Ectodermal cell (in vitro differentiated cells): ENCODE measurements around the gene PON3.

ENCODE experiments used
- H3K27ac ChIP-seq: 2 replicates; pipeline ENCODE4 v1.7.0; 2013; ENCODE audit warnings: mild to moderate bottlenecking, low read depth, low read length; ENCODE audit not compliant: insufficient read depth, poor library complexity, severe bottlenecking
- H3K27me3 ChIP-seq: 2 replicates; pipeline ENCODE4 v1.7.0; 2013; ENCODE audit warnings: mild to moderate bottlenecking, low read length; ENCODE audit not compliant: insufficient read depth, control insufficient read depth, poor library complexity, severe bottlenecking
- H3K36me3 ChIP-seq: one replicate; pipeline ENCODE4 v1.7.0; 2013; ENCODE audit warnings: low read length; ENCODE audit not compliant: control insufficient read depth, insufficient read depth
- H3K4me1 ChIP-seq: one replicate; pipeline ENCODE4 v1.7.0; 2013; ENCODE audit warnings: low read length; ENCODE audit not compliant: control insufficient read depth, insufficient read depth
- H3K4me3 ChIP-seq: 2 replicates; pipeline ENCODE4 v1.7.0; 2013; ENCODE audit warnings: low read depth, low read length, control low read depth; ENCODE audit not compliant: insufficient read depth
- H3K9me3 ChIP-seq: 2 replicates; pipeline ENCODE4 v1.7.0; 2013; ENCODE audit warnings: mild to moderate bottlenecking, low read length, moderate library complexity; ENCODE audit not compliant: control insufficient read depth
- WGBS, 2 experiments: methylation state at CpG; one replicate each; pipeline ENCODE4 v1.1.7; 2013; ENCODE audit warnings: missing lambda C conversion rate in 2 of 2; 5-methylcytosine and 5-hydroxymethylcytosine counted together

PON3 gene

GRCh38 chr7:95432606-95433005 lies 36.4 kb upstream of the PON3 start:
- 92 to 95% methylated on average over 2 of the region's 2 CpGs for WGBS, 2 experiments
- Histone ChIP-seq H3K27ac (no peak overlapping the region), H3K9me3 (no peaks in the 10 kb centered on the region), H3K4me3 (no peak overlapping the region), H3K27me3 (no peaks in the 10 kb centered on the region), H3K36me3 (no peaks in the 10 kb centered on the region), H3K4me1 (peaks cover 13% of the 10 kb centered on the region)

DNA sequence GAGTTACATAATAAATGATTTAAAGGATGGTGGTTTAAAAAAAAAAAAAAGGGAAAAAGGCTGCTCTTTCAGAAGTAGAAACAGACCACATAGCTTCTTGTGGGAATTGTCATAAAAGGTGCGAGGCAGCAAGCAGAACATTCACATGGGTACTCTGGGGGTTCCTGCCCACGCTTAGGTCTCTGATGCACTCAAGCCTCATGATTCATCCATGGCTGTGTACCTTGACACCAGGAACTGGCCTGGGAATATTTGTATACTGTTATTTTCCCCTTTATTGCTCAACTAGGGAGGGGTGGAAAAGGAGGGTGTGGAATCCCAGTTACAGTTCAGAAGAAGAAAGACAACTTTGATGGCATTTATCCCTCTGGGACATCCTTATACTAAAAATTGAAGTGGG lies 34.7 kb upstream of the PON3 start:
- no peak overlapping the region for H3K4me3 ChIP-seq
- peaks cover 21% of the 10 kb centered on the region for H3K4me1 ChIP-seq
- no peaks in the 10 kb centered on the region for H3K27me3 ChIP-seq
- WGBS, 2 experiments, result 91 to 95% methylated on average over 2 of the region's 2 CpGs
- H3K9me3 ChIP-seq, result no peaks in the 10 kb centered on the region
- H3K36me3 ChIP-seq, result no peaks in the 10 kb centered on the region
- H3K27ac ChIP-seq, result no peak overlapping the region

- Histone ChIP-seq H3K27ac (no peak overlapping the region), H3K9me3 (no peaks in the 10 kb centered on the region), H3K4me1 (peaks cover 15% of the 10 kb centered on the region), H3K36me3 (no peaks in the 10 kb centered on the region), H3K27me3 (no peaks in the 10 kb centered on the region), H3K4me3 (no peak overlapping the region)
- 84 to 96% methylated on average over 1 to 3 of the region's 5 CpGs for WGBS, 2 experiments
These were observed 33.2 kb upstream of the PON3 start for GRCh38 chr7:95429241-95429990.

DNA sequence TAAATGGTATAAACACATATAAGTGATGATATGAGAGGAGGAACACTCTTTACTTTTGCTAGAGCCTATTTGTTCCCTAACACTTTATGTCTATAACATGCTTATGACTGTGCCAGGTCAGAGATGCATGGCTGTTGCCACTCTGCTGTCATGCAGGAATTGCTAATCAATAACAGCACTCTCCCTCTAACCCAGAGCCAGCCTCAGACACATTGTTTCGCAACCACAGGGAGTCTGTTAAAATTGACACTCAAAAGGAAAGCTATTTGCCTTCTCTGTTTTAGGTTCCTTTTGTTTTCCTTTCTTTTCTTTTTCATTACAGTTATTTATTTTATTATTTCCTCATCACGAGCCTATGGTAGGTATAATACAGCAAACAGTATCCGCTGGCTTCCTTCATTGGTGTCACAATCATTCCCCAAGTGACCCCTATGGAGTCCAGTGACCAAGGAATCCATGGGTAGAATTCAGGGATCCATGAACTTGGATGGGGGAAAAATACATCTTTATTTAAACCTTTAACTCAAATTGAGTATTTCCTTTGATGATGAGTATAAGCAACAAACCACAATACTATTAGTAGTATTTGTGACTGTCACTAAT lies 31.8 kb upstream of the PON3 start:
- H3K27ac ChIP-seq, result no peak overlapping the region
- no peak overlapping the region for H3K4me3 ChIP-seq
- peaks cover 3% of the 10 kb centered on the region for H3K36me3 ChIP-seq
- no peaks in the 10 kb centered on the region for H3K9me3 ChIP-seq
- 53 to 56% methylated on average over 2 to 3 of the region's 3 CpGs for WGBS, 2 experiments
- no peaks in the 10 kb centered on the region for H3K27me3 ChIP-seq
- H3K4me1 ChIP-seq, result peaks cover 12% of the 10 kb centered on the region

- Histone ChIP-seq H3K27ac (no peak overlapping the region), H3K36me3 (peaks cover 3% of the 10 kb centered on the region), H3K9me3 (no peaks in the 10 kb centered on the region), H3K4me1 (peaks cover 12% of the 10 kb centered on the region), H3K4me3 (no peak overlapping the region), H3K27me3 (no peaks in the 10 kb centered on the region)
- WGBS, 2 experiments, result 47 to 52% methylated on average over 7 of the region's 7 CpGs
These were observed 31.0 kb upstream of the PON3 start for GRCh38 chr7:95427166-95427565.

DNA sequence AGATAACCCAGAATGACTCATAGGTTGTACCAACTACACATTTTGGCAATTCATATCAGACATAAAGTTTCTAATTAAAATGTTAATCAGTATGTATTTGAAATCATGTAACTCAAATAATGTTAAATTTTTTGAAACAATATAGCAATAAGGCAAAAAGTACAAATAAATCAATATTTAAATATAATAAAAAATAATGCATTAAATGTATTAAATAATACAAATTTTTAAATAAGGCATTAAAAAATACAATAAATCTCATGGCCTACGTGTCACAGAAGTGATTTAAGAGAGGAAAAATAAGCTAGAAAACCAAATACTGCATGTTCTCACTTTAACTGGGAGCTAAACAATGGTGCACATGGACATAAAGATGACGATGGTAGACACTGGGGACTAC lies 29.5 kb upstream of the PON3 start:
- H3K9me3 ChIP-seq, result no peaks in the 10 kb centered on the region

DNA sequence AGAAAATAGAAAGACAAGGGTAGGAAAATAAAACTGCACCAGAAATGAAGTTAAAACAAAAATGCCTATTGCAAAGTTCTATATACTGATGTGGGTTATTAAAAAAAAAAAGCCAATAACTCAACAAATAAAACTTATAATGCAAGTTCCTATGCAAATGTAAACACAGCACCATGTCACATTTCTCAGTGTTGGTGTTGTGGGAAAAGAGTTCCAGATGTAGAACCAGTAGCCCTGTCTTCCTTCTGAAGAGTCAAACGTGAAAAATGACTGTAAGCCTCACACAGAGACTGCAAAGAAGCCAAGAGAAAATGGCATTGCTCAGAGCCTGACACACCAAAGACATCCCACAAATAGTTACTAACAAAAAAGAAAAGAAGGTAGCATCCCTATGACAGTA lies 28.5 kb upstream of the PON3 start:
- Histone ChIP-seq H3K4me3 (no peak overlapping the region), H3K36me3 (peaks cover 3% of the 10 kb centered on the region), H3K27me3 (no peaks in the 10 kb centered on the region), H3K27ac (no peak overlapping the region), H3K4me1 (peaks cover 21% of the 10 kb centered on the region), H3K9me3 (no peaks in the 10 kb centered on the region)
- 58 to 67% methylated on average over 1 of the region's 1 CpG for WGBS, 2 experiments

More for the DNA sequence above, 29.5 kb upstream of the PON3 start:
- H3K27me3 ChIP-seq, result no peaks in the 10 kb centered on the region
- H3K4me1 ChIP-seq, result peaks cover 21% of the 10 kb centered on the region
- peaks cover 3% of the 10 kb centered on the region for H3K36me3 ChIP-seq
- no peak overlapping the region for H3K4me3 ChIP-seq
- no peak overlapping the region for H3K27ac ChIP-seq
- WGBS, 2 experiments, result 93 to 100% methylated on average over 2 of the region's 2 CpGs

- peaks cover 3% of the 10 kb centered on the region for H3K36me3 ChIP-seq
- H3K4me1 ChIP-seq, result peaks cover 10% of the 10 kb centered on the region
- H3K9me3 ChIP-seq, result no peaks in the 10 kb centered on the region
- no peak overlapping the region for H3K4me3 ChIP-seq
- H3K27me3 ChIP-seq, result no peaks in the 10 kb centered on the region
- H3K27ac ChIP-seq, result no peak overlapping the region
These were observed 25.8 kb upstream of the PON3 start for GRCh38 chr7:95421847-95422444.

- no peaks in the 10 kb centered on the region for H3K9me3 ChIP-seq
- WGBS, 2 experiments, result 91 to 93% methylated on average over 2 of the region's 2 CpGs
- peaks cover 3% of the 10 kb centered on the region for H3K36me3 ChIP-seq
- no peaks in the 10 kb centered on the region for H3K27me3 ChIP-seq
- H3K27ac ChIP-seq, result peak overlapping the region; percentile 51
- H3K4me1 ChIP-seq, result peaks cover 9% of the 10 kb centered on the region
- no peak overlapping the region for H3K4me3 ChIP-seq
These were observed 25.0 kb upstream of the PON3 start for GRCh38 chr7:95421000-95421846.

DNA sequence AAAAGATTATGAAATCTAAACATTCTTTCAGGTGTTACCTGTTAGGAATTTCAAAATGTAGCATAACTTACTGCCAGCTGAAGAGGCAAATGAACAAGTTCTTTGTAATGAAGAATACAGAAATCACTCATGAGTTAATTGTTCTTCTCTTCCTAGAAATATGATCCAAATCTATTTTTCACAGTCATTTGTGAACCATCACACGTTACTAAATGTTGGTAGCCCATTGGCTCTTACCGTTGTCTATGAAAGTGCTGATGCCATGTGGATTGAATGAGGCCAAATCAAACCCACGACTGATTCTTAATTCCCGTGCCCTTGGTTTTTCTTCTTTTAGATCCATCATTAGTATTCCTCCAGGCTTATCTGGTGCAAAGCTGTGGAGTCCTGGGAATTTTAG lies 15.9 kb upstream of the PON3 start:
- H3K36me3 ChIP-seq, result peaks cover 18% of the 10 kb centered on the region
- H3K4me3 ChIP-seq, result no peak overlapping the region
- no peaks in the 10 kb centered on the region for H3K9me3 ChIP-seq
- WGBS, 2 experiments, result 96 to 99% methylated on average over 4 of the region's 4 CpGs
- H3K27me3 ChIP-seq, result no peaks in the 10 kb centered on the region
- peaks cover 5% of the 10 kb centered on the region for H3K4me1 ChIP-seq
- no peak overlapping the region for H3K27ac ChIP-seq
